Epithelial cell of proximal tubule (primary cell): ENCODE results near the gene SRGAP1. TPM values are rescaled to one million over a fixed set of nuclear protein-coding genes. Genes with fewer than 3 reads are reported as not detected.

Experiments used
- DNase-seq: peaks from one replicate; pipeline ENCODE4 v3.0.0-alpha.2; 2011; ENCODE audit warnings: low read depth
- H3K4me3 ChIP-seq: 2 replicates; pipeline ENCODE4 v1.5.1; 2011; ENCODE audit warnings: low read depth, mild to moderate bottlenecking, low read length
- CTCF ChIP-seq: conservative IDR thresholded peaks from 2 replicates; pipeline ENCODE4 v1.5.1; 2012; ENCODE audit warnings: low read depth, mild to moderate bottlenecking, low read length
- total RNA-seq: library from RNA; depleted of rRNA; stranded (reverse); fragments of >200 nt; gene quantifications from 2 replicates; pipeline ENCODE4 v1.2.3, GENCODE V29; 2015

Gene SRGAP1
- total RNA-seq, 1 donor from 2014 or later, result 9.4 TPM

- TF ChIP-seq CTCF, result no peak
- H3K4me3 ChIP-seq, result no peak overlapping the region
- DNase-seq, result no peak
Observed at GRCh38 chr12:64085154-64085553, 240.7 kb downstream of the SRGAP1 start.

- DNase-seq, result no peak
- no peak for TF ChIP-seq CTCF
- H3K4me3 ChIP-seq, result no peak overlapping the region
Observed at GRCh38 chr12:64085996-64086395, 241.5 kb downstream of the SRGAP1 start.

- H3K4me3 ChIP-seq, result no peak overlapping the region
- no peak for TF ChIP-seq CTCF
- DNase-seq, result no peak
Observed at GRCh38 chr12:64086946-64087345, 242.4 kb downstream of the SRGAP1 start.

- TF ChIP-seq CTCF, result no peak
- H3K4me3 ChIP-seq, result no peak overlapping the region
- DNase-seq, result no peak
Observed at GRCh38 chr12:64087761-64088160, 243.3 kb downstream of the SRGAP1 start.

- TF ChIP-seq CTCF, result no peak
- peak overlapping the region; percentile 20 for H3K4me3 ChIP-seq
- DNase-seq, result peak; percentile 95
Observed at GRCh38 chr12:64088431-64089349, 244.2 kb downstream of the SRGAP1 start.

GRCh38 chr12:64090047-64090446, 245.5 kb downstream of the SRGAP1 start:
- no peak for TF ChIP-seq CTCF
- no peak overlapping the region for H3K4me3 ChIP-seq
- DNase-seq, result no peak

GRCh38 chr12:64091186-64091585, 246.7 kb downstream of the SRGAP1 start:
- DNase-seq, result no peak
- no peak overlapping the region for H3K4me3 ChIP-seq
- TF ChIP-seq CTCF, result no peak
